Eye (tissue), 1 donor: ENCODE data around the gene TRPM1.

Source experiments
- DNase-seq: peaks from one replicate; pipeline ENCODE4 v3.0.0-alpha.2; 2015

Gene TRPM1

DNA sequence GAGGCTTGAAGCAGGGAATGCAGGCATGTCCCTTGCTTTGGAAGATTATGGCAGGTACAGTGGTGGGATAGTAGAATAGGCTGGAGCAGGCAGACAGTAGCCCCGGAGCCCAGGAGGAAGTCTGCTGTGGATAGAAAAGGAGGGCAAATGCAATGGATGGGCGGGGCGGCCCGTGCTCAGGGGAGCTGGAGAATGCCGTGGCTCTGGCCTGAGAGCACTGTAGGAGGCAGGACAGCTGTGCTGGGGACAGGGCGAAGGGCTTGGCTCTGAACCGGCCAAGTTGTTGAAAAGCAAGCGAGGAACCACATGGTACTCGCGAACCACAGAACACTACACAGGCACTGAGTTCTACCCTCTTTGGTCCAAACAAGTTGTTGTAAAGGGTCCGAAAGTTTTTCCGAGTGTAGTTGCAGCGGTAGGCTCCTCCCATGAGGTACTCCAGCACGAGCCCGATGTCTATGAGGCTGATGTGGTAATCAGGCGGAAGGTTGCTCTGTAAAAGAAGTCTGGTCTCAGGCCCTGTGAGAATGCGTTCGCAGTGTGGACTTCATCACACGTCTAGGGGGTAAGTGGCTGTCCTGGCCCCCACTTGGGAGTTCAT, 54.7 kb downstream of the TRPM1 start:
- DNase-seq = no peak

- no peak for DNase-seq
Measured at GRCh38 chr15:31045606-31046005, 55.9 kb downstream of the TRPM1 start.

- peak; percentile 35 for DNase-seq
Measured at GRCh38 chr15:31042751-31043150, 58.8 kb downstream of the TRPM1 start.

DNA sequence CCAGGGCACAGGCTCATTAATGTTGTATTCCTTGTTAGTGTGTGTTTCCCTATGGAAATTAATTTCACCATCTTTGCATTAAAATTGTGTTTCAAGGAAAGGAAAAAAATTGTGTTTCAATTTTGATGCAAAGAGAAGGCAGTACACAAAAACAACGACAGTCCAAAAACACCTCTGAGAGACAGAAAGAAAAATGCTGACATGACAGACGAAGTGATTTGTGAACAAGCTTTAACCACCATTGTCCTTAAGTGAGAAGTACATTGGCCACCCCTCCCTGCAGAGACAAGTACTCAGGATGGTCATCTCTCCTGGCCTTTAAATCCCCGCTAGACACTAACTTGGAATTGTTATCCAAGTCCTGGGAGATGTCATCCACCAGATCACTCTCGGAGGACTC, 59.9 kb downstream of the TRPM1 start:
- DNase-seq = no peak

GRCh38 chr15:31040611-31041010, 60.9 kb downstream of the TRPM1 start:
- no peak for DNase-seq

GRCh38 chr15:31039961-31040360, 61.6 kb downstream of the TRPM1 start:
- DNase-seq = no peak

DNA sequence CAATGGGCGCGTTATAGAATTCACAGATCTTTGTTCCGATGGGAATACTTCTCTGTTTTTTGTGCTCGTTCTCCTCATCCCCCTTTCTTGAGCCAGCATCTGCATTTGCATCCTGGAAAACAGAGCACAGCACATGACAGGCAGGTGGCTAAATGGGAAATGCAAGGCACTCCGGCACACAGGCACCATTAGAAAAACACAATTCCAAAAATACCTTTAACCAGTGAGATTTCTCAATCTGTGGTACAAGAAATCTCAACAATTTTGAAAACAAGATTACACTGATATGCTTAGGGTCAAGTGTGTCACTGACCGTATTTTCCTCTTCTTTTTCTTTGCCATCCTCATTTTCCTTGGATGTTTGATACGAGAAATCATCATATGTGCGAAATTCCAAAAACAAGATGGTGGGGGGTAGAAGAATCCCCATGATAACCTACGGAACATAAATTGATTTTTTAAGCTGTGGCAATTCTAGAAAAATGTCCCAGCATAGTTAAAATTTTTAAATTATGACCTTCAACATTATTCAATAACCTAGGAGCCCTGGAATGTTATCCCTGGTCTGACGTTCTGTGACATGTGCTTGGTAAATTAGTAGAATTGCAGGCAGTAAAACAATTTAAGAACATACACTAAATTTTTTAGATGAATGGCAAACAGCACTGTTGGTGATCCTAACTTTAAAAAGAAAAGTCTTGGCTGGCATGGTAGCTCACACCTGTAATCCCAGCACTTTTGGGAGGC, 63.6 kb downstream of the TRPM1 start:
- no peak for DNase-seq

- no peak for DNase-seq
Measured at GRCh38 chr15:31036783-31037182, 64.7 kb downstream of the TRPM1 start.

DNA sequence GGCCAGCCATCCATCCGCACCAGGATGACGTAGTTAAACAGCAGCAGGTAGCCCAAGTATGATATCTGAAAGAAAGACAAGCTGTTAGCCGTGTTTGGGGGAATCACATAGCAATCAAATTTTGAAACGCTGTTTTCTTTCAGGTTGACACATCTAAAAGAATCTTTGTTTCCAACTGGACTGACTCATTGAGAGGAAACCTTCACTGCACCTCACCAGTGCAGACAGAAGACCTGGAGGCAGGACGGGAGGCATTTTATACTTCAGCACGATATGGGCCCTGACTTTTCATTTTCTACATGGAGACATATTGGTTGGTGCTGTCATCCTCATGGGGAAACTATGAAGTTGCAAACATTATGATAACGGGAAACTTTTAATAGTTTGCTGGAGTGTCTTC, 65.9 kb downstream of the TRPM1 start:
- no peak for DNase-seq

GRCh38 chr15:31034152-31034551, 67.4 kb downstream of the TRPM1 start:
- no peak for DNase-seq

DNA sequence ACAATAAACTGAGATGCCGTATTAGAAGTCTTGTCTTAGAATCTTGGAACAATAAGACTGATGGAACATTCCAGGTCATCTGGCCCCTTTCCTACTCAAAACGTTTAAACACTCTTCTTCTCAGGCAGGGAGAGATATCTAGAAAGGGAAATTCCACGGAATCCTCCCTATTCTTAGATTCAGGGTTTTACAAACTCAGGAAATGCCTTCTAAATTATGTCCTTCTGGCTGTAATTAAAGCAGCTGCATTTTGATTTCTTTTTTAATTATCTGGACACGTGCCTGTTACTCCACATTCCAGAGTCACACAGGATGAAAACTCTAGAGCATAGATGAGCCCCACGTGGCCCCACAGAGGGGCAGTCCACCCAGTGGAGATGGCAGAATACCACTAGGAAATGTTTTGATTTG, 68.6 kb downstream of the TRPM1 start:
- DNase-seq = peak; percentile 26

DNA sequence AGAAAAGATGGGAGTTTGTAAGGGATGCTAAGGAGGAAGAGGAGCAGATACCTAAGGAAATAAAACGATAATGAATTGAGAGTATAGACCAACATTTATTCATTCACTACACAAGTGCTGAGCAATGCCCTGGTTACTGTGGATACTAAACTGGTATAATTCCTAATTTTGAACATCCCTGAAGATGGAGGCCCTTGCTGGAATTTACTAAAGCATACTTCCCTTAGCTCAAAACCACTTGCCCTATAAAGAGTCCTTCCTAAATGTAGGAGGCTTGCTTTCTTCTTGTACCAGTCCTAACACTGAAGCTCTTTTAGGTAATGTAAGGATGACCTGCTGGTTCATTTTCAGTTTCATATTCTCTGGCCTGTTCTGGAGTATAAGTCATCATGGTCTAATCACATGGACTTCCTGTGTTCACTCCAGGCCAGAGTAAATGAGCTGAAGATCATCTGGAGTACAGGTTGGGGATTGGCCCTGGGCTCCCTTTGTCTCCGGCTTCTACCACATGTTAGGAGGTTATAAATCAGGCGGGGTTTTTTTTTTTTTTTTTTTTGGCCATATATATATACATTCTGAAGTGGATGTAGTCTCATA, 70.0 kb downstream of the TRPM1 start:
- no peak for DNase-seq

- DNase-seq = no peak
Measured at GRCh38 chr15:31027910-31028578, 73.5 kb downstream of the TRPM1 start.

DNA sequence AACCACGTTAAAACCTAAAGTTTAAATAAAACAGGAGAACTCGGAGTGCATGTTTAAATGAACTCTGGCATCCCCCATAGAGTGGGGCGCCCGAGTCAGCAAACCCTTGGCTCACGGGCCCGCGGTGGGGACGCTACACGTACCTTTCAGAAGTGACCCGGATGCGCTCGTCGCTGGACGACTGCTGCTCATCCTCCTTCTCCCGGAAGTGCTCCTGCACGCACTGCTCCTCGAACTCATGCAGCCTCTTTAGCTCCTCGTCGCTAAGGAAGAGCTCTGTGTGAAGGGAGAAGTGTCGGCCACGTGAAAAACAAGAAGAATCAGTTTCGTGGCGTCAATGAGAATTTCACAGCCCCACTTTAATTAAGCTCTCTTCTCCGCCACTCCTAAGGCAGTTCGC, 75.5 kb downstream of the TRPM1 start:
- DNase-seq = no peak

DNA sequence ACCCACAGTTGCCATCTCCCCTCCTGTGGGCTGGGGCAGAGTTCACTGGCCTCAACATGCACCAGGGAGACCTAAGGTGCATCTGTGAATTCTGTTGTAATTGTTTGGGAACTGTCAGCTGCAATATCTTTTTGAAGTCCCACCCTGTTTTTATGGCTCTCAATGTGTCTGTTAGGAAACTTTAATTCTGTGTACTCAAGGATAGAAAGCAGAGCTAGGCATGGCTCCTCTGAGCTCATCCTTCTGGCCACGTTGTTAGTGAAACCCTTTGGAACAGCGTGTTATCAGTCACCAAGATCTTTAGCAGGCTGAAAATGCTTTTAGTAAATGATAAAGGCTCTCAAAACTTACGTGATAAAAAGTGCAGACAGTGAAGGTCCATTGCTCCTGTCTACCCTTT, 76.5 kb downstream of the TRPM1 start:
- DNase-seq = no peak

- peak; percentile 64 for DNase-seq
Measured at GRCh38 chr15:31024330-31024729, 77.2 kb downstream of the TRPM1 start.

DNA sequence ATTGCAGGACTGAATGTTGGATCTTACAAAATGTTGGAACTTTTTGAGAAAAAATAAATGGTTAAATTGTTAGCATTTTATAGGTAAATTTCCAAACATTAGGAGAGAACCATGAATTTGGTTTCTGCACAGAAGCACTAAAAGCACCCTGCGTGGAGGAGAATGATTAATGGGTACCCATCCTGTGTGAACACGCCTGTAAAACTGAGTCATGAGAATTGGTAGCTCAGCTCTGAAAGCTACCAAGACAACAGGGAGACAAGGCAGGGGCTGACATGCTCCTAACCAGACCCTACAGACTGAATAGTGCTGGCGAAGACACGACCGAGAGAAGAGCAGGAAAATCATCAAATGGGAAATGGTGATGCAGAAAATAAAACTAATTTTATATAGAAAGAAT, 77.7 kb downstream of the TRPM1 start:
- no peak for DNase-seq

GRCh38 chr15:31021067-31021665, 80.4 kb downstream of the TRPM1 start:
- no peak for DNase-seq

- DNase-seq = no peak
Measured at GRCh38 chr15:31020542-31020941, 81.0 kb downstream of the TRPM1 start.

DNA sequence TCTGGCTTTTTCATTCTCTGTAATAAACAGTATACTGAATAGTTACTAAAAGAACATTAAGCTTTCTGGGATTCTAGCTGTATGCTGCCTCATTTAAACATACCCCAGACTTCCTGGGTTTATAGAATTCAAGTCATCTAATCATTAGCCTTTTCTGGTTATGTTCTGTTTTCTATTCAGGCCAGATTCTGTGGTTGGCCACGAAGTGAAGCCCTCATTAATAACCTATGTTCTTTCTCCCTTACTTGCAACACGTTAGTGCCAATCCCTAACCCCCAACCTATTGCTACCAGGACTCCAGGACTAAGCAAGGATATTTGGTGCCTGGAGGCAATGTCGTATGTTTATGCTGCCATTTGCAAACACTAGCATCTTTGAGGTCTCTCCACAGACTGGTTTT, 81.5 kb downstream of the TRPM1 start:
- DNase-seq = no peak

DNA sequence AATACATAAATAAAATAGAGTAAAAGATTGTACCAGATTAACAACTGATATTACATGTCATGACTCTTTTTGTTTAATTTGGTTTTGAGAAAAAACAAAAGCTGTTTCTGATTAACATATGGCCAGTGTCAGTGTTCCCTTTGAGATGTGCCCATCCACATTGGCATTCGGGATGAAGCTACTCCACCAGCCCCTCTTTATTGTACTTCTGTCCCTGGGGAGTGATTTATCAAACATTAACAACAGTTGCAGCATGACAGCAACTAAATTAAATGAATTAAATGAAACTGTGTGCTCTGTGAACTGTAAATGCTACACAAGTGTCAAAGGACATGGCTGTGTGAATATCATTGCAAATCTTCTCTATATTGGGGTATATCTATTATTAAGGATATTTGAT, 84.2 kb downstream of the TRPM1 start:
- DNase-seq = no peak

DNA sequence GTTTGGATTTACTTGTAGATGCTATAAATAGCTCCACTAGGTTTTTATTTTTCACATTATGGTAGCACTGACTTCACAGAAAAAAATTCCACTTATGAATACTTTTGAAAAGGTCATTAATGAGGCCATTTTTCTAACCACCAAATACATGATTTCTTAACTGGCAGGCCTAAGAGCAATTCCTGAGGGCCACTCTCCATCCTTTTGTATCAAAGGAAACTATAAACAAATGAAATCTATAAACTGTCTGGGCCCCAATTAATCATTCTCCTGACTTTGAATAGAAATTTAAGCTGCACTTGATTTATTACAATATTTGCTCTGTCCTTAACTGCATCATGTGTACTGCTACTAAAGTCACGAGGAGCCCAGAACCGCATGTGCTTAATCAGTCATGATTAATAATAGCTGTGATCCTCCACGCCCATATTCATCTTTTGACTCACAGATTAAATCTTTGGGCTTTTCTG, 85.0 kb downstream of the TRPM1 start:
- DNase-seq = no peak

DNA sequence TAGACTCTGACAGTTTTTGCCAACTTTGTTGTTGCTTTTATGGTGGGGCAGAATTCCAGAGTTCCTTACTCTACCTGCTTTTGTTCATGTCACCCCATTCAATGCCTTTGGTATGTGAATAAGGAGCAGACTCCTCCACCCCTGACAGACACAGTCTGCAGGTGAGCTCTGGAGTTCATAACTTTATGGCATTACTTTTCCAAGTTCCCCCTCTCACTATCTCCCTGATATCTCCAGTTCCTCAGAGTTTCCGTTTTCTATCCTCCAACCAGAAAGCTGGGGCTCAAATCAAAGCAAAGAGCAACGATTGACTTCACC, 87.0 kb downstream of the TRPM1 start:
- no peak for DNase-seq
